ENCODE results near the gene BCAP31.

DNA sequence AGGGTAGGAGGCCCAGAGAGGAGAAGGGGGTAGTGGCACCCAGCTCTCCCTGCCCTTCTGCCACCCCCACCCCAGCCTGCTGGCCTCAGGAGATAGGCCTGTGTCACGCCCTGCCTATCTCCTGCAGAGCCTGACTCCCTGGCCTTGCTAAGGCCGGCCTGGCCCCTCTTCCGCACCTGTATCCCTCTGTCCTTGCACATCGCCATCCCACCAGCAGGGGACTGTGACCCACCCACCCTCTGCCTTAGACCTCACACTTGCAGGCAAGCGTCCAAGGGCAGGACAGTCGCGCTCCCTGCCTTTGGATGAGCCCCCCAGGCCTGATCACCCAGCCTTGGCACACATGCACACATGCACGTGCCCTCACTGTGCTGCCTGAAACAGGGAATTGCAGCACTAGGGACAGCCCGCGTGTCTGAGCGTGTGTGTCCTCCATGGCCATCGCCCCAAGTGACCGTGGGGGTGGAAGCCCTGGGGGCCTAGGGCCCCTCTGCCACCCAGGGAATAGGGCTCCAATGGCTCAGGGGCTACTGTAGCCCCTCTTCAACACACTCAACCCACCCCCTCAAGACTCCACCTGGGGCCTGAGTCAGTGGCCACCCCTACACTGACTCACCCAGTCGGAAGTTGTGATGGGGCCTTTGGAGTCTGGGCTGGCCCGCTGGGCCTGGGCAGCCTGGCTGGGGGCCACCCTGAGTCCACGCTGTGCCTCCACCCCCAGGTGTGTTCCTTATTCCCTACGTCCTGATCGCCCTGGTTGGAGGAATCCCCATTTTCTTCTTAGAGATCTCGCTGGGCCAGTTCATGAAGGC lies 34.3 kb downstream of the BCAP31 start:
- TF ChIP-seq POLR2AphosphoS5 (IDR thresholded peaks at IDR 0.05) (peak in 1 of 3 donors; percentile 22), POLR2A (IDR thresholded peaks at IDR 0.05) (no peak)
- TF ChIP-seq, protein P1, sequence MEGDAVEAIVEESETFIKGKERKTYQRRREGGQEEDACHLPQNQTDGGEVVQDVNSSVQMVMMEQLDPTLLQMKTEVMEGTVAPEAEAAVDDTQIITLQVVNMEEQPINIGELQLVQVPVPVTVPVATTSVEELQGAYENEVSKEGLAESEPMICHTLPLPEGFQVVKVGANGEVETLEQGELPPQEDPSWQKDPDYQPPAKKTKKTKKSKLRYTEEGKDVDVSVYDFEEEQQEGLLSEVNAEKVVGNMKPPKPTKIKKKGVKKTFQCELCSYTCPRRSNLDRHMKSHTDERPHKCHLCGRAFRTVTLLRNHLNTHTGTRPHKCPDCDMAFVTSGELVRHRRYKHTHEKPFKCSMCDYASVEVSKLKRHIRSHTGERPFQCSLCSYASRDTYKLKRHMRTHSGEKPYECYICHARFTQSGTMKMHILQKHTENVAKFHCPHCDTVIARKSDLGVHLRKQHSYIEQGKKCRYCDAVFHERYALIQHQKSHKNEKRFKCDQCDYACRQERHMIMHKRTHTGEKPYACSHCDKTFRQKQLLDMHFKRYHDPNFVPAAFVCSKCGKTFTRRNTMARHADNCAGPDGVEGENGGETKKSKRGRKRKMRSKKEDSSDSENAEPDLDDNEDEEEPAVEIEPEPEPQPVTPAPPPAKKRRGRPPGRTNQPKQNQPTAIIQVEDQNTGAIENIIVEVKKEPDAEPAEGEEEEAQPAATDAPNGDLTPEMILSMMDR (IDR thresholded peaks at IDR 0.05 in 8 of 11, conservative IDR thresholded peaks at IDR 0.05 in 3 of 11), result no peak
